HG03354 (cell line): Measurements from ENCODE around the gene CFAP58.
A peak's percentile ranks its signal among the peaks of the same experiment; 100 is the strongest.

ENCODE experiments used
- ATAC-seq: cut with Tn5 transposase; IDR thresholded peaks from one replicate; pipeline ENCODE4 v1.9.1; 2021; ENCODE audit warnings: mild to moderate bottlenecking; ENCODE audit not compliant: unreplicated experiment, poor library complexity, severe bottlenecking

Gene CFAP58

GRCh38 chr10:104351919-104352318 is 1.7 kb upstream of the CFAP58 start:
- ATAC-seq, result peak; percentile 26

GRCh38 chr10:104359811-104360210 is 6.2 kb downstream of the CFAP58 start:
- ATAC-seq, result no peak

- no peak for ATAC-seq
These were observed 14.3 kb downstream of the CFAP58 start for GRCh38 chr10:104367904-104368303.

GRCh38 chr10:104368381-104368780 is 14.7 kb downstream of the CFAP58 start:
- ATAC-seq, result no peak

GRCh38 chr10:104371753-104372152 is 18.1 kb downstream of the CFAP58 start:
- ATAC-seq, result no peak

- no peak for ATAC-seq
These were observed 21.0 kb downstream of the CFAP58 start for GRCh38 chr10:104374591-104374990.

- ATAC-seq, result no peak
These were observed 23.2 kb downstream of the CFAP58 start for GRCh38 chr10:104376784-104377300.

GRCh38 chr10:104380336-104380735 is 26.7 kb downstream of the CFAP58 start:
- no peak for ATAC-seq

GRCh38 chr10:104387130-104387888 is 33.7 kb downstream of the CFAP58 start:
- peak; percentile 94 for ATAC-seq

- ATAC-seq, result no peak
These were observed 35.2 kb downstream of the CFAP58 start for GRCh38 chr10:104388830-104389229.

GRCh38 chr10:104391150-104391968 is 37.7 kb downstream of the CFAP58 start:
- ATAC-seq, result no peak

- ATAC-seq, result no peak
These were observed 38.3 kb downstream of the CFAP58 start for GRCh38 chr10:104391969-104392296.

- ATAC-seq, result no peak
These were observed 39.8 kb downstream of the CFAP58 start for GRCh38 chr10:104393387-104393786.

- ATAC-seq, result no peak
These were observed 42.9 kb downstream of the CFAP58 start for GRCh38 chr10:104396581-104396980.

GRCh38 chr10:104403636-104404035 is 50.0 kb downstream of the CFAP58 start:
- ATAC-seq, result no peak

- no peak for ATAC-seq
These were observed 53.4 kb downstream of the CFAP58 start for GRCh38 chr10:104406715-104407650.

GRCh38 chr10:104413528-104413927 is 59.9 kb downstream of the CFAP58 start:
- ATAC-seq, result no peak

- no peak for ATAC-seq
These were observed 62.0 kb downstream of the CFAP58 start for GRCh38 chr10:104415526-104416165.

- no peak for ATAC-seq
These were observed 63.2 kb downstream of the CFAP58 start for GRCh38 chr10:104416851-104417250.
